HUES48 (cell line): ENCODE data around the gene RUFY1.
"Not testable (repeated sequence)": the region's sequence is repeated elsewhere in the genome, so short reads cannot be mapped to it uniquely, and the experiment has no call there.

Experiments used
- H3K27ac ChIP-seq: one replicate; pipeline ENCODE4 v1.7.0; 2013; ENCODE audit warnings: low read depth, low read length, inconsistent platforms
- H3K27me3 ChIP-seq: 2 replicates; pipeline ENCODE4 v1.6.1; 2013; ENCODE audit warnings: mild to moderate bottlenecking, low read length; ENCODE audit not compliant: control insufficient read depth, insufficient read depth
- H3K36me3 ChIP-seq: 2 replicates; pipeline ENCODE4 v1.6.1; 2013; ENCODE audit warnings: low read length; ENCODE audit not compliant: control insufficient read depth, insufficient read depth
- H3K4me1 ChIP-seq: 2 replicates; pipeline ENCODE4 v1.6.1; 2013; ENCODE audit warnings: mild to moderate bottlenecking, low read length; ENCODE audit not compliant: control insufficient read depth, insufficient read depth
- H3K4me3 ChIP-seq: 2 replicates; pipeline ENCODE4 v1.5.1; 2013; ENCODE audit warnings: mild to moderate bottlenecking, low read depth, low read length
- H3K9ac ChIP-seq: 2 replicates; pipeline ENCODE4 v1.6.1; 2013; ENCODE audit warnings: mild to moderate bottlenecking, low read depth, low read length, moderate library complexity
- H3K9me3 ChIP-seq: 2 replicates; pipeline ENCODE4 v1.6.1; 2013; ENCODE audit warnings: low read length; ENCODE audit not compliant: control insufficient read depth, insufficient read depth

Gene RUFY1

DNA sequence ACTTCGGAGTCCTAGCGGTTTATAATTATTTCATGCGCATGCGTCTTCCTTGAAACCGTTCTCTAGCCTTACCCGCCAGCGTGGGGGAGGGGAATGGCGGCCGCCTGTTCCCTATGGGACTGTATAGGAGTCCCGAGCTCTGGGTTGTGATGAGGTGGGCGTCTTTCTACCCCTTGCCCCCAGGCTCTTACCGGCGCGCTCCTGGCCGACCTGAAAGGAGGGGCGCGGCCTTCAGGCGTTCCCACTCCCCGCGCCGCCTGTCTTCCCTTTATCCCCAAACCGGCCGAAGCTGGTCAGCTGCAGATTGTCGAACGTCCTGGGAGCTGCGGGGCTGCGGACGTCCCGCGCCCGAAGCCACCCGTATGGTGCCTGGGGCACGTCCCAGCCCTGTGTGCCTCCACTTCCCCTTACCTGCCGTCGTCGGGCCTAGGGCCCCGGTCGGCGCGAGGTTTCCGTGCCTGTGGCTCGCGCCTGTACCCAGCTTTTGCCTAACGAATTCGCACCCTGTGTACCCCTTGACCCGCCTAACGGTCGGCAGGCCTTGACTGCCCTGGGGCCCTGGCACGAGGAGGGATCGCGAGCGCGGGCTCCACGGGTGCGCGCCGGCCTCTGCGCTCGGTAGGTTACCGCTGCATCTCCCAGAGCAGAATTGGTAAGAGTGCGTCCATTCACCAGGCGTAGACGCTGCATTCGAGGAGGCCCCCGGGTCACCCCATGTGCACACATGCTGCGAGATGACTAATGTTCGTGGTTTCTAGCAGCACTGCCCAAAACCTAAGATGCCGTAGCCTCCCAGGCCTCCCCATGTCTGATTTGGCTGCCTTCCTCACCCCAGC, 73.8 kb downstream of the RUFY1 start:
- H3K36me3 ChIP-seq = peaks cover 35% of the 10 kb centered on the region
- no peaks in the 10 kb centered on the region for H3K9me3 ChIP-seq
- H3K27me3 ChIP-seq = no peaks in the 10 kb centered on the region
- H3K4me1 ChIP-seq = peaks cover 37% of the 10 kb centered on the region
- H3K9ac ChIP-seq = peak overlapping the region; percentile 100
- H3K4me3 ChIP-seq = peak overlapping the region; percentile 94
- H3K27ac ChIP-seq = peak overlapping the region; percentile 97

DNA sequence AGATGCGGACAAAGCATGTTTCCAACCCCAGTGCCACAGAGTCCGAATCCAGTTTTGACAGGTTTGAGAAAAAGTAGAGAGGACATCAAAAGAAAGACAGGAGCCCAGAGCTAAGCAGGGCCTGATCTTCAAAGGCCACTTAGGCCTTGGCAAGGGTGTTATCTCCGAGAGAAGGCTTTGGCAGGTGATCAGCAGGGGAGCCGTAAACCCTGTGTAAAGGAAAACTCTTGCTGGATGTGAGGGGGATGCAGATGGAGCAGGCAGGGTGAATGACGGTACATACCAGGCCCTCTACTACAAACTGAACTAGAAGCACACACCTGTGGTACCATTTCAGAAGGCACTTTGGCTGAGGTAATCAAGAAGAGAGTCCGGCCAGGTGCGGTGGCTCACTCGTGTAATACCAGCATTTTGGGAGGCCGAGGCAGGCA, 74.5 kb downstream of the RUFY1 start:
- Histone ChIP-seq H3K9ac (peak overlapping the region; percentile 100; the same call in 1 of the 2 replicates), H3K36me3 (peaks cover 28% of the 10 kb centered on the region), H3K4me3 (peak overlapping the region; percentile 94; the same call in 1 of the 2 replicates), H3K9me3 (no peaks in the 10 kb centered on the region), H3K27me3 (no peaks in the 10 kb centered on the region), H3K4me1 (peaks cover 30% of the 10 kb centered on the region), H3K27ac (peak overlapping the region; percentile 97)

DNA sequence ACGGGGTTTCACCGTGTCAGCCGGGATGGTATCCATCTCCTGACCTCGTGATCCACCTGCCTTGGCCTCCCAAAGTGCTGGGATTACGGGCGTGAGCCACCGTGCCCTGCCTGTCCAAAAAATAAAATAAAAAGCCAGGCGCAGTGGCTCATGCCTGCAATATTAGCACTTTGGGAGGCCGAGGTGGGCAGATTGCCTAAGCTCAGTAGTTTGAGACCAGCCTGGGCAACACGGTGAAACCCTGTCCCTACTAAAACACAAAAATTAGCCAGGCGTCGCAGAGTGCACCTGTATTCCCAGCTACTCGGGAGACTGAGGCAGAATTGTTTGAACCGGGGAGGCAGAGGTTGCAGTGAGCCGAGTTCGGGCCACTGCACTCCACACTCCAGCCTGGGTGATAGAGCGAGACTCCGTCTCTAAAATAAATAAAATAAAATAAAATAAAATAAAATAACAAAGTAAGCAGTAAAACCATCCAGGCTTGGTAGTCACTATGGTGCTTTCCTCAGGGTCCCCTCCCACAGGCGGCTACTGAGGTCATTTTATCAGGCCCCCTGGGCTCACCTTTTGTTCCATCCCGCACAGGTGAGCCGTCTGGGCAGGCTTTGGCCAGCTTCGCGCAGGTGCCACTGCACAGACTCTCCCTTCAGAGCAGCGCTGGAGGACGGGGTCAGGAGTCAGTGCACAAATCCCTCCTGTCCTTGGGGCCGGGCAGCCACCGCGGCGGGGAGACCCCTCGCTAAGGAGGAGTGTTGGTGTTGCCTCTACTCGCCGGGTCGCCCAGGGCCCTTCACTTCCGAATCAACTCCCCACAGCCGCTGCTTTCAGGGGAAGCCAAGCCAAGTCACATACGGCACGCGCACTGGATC, 83.4 kb downstream of the RUFY1 start:
- H3K27ac ChIP-seq, H3K9ac ChIP-seq: not testable (repeated sequence)

DNA sequence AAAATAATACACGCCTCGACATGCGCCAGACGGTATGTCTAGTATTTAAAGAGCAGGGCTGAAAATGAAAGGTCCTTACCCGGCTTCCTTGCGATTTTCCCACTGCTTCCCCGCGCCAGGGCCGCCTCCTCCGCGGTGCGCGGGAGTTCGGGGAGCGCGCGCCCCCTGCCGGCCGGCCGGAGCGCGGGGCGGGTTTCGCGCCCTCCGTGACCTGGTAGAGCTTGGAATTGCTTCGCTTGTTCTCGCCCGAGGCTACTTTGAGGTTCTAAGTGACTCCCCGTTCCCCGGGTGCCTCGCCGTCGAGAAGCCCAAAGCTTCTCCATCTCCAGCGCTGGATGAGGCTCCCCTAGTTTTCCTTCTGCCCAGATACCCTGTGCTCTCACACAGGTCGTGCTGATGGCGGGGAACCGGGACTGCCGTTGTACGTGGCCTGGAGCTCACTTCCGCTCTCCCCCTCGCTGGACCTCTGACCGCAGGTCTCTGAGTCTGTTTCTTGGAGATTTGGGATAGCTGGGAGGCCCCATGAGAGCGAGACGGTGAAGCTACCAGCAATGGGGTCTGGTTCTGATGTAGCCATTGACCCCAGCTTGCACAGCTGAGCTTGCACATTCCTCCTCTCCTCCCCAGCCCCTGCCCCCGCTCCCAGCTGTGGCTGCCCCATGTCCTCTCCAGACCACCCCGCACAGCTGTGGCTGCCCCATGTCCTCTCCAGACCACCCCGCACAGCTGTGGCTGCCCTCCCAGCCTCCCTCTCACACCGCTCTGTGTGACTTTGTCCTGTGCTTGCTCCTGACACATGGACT, 84.2 kb downstream of the RUFY1 start:
- not testable (repeated sequence) for H3K27me3 ChIP-seq, H3K9me3 ChIP-seq, H3K4me3 ChIP-seq, H3K4me1 ChIP-seq, H3K27ac ChIP-seq, H3K9ac ChIP-seq, H3K36me3 ChIP-seq

More for the DNA sequence above, 83.4 kb downstream of the RUFY1 start:
- H3K27me3 ChIP-seq, H3K4me1 ChIP-seq, H3K9me3 ChIP-seq, H3K36me3 ChIP-seq: not testable (repeated sequence)
- H3K4me3 ChIP-seq = peak overlapping the region; percentile 35

DNA sequence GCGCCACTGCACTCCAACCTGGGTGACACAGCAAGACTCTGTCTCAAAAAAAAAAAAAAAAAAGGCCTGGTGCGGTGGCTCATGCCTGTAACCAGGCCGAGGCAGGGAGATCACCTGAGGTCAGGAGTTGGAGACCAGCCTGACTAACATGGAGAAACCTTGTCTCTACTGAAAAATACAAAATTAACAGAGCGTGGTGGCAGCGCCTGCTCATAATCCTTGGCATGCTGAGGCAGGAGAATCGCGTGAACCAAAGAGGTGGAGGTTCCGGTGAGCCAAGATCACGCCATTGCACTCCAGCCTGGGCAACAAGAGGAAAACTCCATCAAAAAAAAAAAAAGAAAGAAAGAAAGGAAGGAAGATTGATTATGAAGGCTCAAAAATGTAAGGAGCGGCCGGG, 88.9 kb downstream of the RUFY1 start:
- H3K9me3 ChIP-seq = not testable (repeated sequence)

DNA sequence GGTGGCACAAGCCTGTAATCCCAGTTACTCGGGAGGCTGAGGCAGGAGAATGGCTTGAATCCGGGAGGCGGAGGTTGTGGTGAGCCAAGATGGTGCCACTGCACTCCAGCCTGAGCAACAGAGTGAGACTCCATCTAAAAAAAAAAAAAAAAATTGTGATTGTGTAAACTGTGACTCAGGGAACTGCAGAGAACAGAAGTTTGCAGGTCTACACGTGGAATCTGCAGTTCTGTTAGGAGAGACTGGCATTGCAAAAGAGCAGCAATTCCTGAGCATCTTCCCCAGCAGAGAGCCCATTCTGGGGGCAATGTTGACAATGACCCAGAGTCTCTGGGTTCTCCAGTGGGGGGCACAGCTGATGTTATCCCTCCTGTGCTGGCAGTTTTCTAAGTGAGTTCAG, 91.4 kb downstream of the RUFY1 start:
- not testable (repeated sequence) for H3K27me3 ChIP-seq, H3K9me3 ChIP-seq, H3K27ac ChIP-seq, H3K4me1 ChIP-seq, H3K36me3 ChIP-seq, H3K4me3 ChIP-seq, H3K9ac ChIP-seq

More for the DNA sequence above, 88.9 kb downstream of the RUFY1 start:
- H3K4me1 ChIP-seq, H3K36me3 ChIP-seq, H3K9ac ChIP-seq, H3K4me3 ChIP-seq, H3K27me3 ChIP-seq, H3K27ac ChIP-seq: not testable (repeated sequence)

DNA sequence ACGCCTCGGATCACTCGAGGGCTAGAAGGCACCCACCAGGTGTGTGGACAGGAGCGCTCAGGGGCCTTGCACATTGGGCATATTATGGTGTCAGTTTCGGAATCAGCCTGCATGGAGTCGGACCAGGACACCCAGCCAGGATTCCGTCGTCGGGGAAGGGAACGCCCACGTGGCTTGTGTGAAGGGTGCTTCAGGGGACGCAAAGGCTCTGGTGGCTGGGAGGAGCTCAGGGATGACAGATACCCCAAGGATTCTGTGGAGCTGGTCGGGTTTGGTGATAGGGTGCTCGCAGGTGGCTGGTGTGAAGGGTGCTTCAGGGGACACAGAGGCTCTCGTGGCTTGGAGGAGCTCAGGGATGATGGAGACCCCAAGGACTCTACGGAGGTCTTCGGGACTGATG, 92.3 kb downstream of the RUFY1 start:
- H3K4me1 ChIP-seq, H3K9me3 ChIP-seq, H3K9ac ChIP-seq, H3K4me3 ChIP-seq, H3K36me3 ChIP-seq, H3K27me3 ChIP-seq, H3K27ac ChIP-seq: not testable (repeated sequence)

DNA sequence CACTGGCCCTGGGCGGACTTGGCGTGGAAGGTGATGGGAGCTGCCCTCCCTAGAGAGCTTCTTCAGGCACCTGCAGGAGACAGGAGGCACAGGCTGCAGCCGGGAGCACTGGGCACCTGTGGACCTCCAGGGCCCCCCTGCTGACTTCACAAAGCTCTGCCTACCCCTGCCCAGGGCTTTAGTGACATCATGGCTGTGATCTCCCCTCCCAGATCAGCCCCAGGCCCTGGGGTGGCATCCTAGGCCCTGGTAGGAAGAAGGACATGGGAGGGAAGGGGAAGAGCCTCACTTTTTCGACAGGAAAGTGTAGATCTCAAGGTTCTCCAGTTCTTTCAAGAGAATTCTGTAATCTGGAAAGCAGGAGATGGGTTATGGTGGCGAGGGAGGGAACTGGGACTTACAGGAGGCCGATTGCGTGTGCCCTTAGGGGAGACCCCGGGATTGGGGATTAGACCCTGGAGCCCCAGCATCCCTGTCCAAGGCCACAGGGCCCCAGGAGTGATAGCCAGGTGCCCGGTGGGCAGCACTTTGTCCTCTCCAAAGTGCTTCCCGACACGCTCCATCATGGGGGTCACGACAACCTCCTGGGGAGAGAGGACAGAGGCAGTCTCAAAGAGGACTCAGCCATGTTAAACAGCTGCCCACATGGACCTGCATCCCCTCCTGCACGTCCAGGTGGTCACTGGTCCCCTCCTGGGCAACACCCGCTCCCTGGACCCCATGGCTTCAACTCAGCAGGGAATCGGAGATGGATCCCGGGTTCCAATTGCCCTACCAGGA, 93.0 kb downstream of the RUFY1 start:
- H3K4me1 ChIP-seq = not testable (repeated sequence)

DNA sequence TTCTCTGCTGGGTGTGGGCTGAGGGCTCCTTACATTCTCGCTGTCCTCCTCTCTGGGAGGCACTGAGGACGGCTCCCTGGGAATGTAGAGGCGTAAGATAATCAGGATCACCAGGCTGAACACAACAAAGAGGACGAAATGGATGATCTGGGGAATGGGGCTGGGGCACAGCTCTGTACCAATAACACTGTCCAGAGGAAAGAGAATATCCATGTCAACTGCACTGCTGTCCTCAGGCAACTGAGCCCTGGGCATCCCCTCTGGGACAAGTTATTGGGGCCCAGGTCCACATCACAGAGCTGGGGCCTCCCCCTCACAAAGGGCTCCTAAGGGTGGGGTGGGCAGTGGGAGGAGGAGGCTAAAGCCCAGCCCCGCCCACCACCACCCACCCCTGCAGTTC, 94.4 kb downstream of the RUFY1 start:
- not testable (repeated sequence) for H3K4me1 ChIP-seq, H3K9me3 ChIP-seq, H3K27me3 ChIP-seq, H3K36me3 ChIP-seq, H3K27ac ChIP-seq, H3K9ac ChIP-seq, H3K4me3 ChIP-seq

More for the DNA sequence above, 93.0 kb downstream of the RUFY1 start:
- not testable (repeated sequence) for H3K9ac ChIP-seq, H3K9me3 ChIP-seq, H3K4me3 ChIP-seq, H3K27ac ChIP-seq, H3K36me3 ChIP-seq, H3K27me3 ChIP-seq

DNA sequence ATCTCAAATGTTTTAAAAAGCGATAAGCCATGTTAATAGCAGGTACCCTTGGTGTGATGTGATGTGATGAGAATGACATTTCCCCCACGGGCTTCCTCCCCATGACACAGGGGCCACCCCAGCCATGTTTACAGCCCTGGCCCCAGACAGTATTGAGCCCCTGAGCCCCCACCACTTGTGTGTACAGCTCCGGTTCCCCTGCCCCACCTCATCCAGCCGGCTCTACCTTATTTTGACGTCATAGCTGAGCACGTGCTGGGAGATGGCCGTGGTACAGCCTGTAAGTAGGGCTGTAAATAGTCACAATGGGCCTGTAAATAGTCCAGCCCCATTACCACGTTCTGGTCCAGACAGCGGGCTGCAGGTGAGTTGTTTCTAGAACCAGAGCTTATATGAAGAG, 98.1 kb downstream of the RUFY1 start:
- H3K4me1 ChIP-seq = no peaks in the 10 kb centered on the region
- H3K36me3 ChIP-seq = no peaks in the 10 kb centered on the region
- no peaks in the 10 kb centered on the region for H3K9me3 ChIP-seq
- no peaks in the 10 kb centered on the region for H3K27me3 ChIP-seq
- no peak overlapping the region for H3K9ac ChIP-seq
- H3K27ac ChIP-seq = no peak overlapping the region
- no peak overlapping the region for H3K4me3 ChIP-seq
